Measurements from ENCODE around the gene MICALL2.

Gene MICALL2

DNA sequence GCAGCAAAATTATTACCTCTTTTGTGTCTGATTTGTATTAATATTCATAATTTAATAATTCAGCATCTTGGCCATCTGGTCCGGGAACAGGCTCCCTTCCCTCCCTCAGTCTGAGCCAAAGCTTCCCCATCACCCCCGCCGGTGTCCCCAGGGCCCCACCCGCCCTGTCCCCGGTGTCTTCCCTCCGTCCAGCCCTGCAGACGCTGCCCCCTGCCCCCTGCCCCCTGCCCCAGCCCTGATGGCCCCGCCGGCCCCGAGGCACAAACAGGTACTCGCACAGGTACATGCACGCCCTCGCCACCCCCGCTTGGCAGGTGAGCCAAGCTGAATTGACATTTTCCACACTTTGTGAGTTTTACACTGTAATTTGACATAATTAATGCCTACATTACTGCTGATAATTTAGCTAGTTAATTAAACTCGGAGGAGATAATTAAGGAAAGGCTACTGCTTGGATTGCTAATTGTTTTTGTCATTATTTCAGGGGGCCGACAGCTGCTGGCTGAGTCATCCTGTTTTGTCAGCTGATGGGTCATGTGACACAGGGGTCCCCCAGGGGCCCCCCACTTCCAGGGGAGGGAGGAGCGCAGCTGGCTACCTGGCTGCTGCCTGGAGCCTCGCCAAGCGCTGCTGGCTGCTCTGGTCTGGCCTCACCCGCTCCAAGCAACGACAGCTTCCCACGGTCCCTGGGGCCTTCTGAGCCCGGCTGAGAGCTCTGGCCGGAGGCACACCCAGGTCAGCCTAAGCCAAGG is 36.6 kb downstream of the MICALL2 start (continued):
- TF ChIP-seq, protein P1, sequence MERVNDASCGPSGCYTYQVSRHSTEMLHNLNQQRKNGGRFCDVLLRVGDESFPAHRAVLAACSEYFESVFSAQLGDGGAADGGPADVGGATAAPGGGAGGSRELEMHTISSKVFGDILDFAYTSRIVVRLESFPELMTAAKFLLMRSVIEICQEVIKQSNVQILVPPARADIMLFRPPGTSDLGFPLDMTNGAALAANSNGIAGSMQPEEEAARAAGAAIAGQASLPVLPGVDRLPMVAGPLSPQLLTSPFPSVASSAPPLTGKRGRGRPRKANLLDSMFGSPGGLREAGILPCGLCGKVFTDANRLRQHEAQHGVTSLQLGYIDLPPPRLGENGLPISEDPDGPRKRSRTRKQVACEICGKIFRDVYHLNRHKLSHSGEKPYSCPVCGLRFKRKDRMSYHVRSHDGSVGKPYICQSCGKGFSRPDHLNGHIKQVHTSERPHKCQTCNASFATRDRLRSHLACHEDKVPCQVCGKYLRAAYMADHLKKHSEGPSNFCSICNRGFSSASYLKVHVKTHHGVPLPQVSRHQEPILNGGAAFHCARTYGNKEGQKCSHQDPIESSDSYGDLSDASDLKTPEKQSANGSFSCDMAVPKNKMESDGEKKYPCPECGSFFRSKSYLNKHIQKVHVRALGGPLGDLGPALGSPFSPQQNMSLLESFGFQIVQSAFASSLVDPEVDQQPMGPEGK (tag by site-specific recombination; IDR thresholded peaks at IDR 0.05) = peak; percentile 92
- TF ChIP-seq OSR2 (tag by site-specific recombination; IDR thresholded peaks at IDR 0.05) (peak; percentile 23; the same call in 1 of the 2 replicates), ZNF174 (tag by site-specific recombination; IDR thresholded peaks at IDR 0.05) (no peak), ZNF24 (tag by site-specific recombination; IDR thresholded peaks at IDR 0.05) (no peak), ZNF529 (tag by site-specific recombination; IDR thresholded peaks at IDR 0.05; ENCODE audit: insufficient replicate concordance) (no peak), ZNF626 (tag by site-specific recombination; IDR thresholded peaks at IDR 0.05) (no peak), ZIC2 (tag by site-specific recombination; IDR thresholded peaks at IDR 0.05) (peak; percentile 28; the same call in 1 of the 2 replicates), ZNF169 (tag by site-specific recombination; IDR thresholded peaks at IDR 0.05) (no peak), PRDM1 (tag by site-specific recombination; IDR thresholded peaks at IDR 0.05) (no peak), YY2 (tag by site-specific recombination; IDR thresholded peaks at IDR 0.05) (no peak), ZNF768 (tag by site-specific recombination; IDR thresholded peaks at IDR 0.05) (no peak), ZNF621 (tag by site-specific recombination; IDR thresholded peaks at IDR 0.05) (no peak), ZNF248 (tag by site-specific recombination; IDR thresholded peaks at IDR 0.05) (no peak), ZNF335 (tag by site-specific recombination; conservative IDR thresholded peaks at IDR 0.05) (peak; percentile 59), ZNF660 (tag by site-specific recombination; IDR thresholded peaks at IDR 0.05) (no peak), ZNF341 (tag by site-specific recombination; IDR thresholded peaks at IDR 0.05; ENCODE audit: low read depth) (peak; percentile 62)
- TF ChIP-seq, protein P2, sequence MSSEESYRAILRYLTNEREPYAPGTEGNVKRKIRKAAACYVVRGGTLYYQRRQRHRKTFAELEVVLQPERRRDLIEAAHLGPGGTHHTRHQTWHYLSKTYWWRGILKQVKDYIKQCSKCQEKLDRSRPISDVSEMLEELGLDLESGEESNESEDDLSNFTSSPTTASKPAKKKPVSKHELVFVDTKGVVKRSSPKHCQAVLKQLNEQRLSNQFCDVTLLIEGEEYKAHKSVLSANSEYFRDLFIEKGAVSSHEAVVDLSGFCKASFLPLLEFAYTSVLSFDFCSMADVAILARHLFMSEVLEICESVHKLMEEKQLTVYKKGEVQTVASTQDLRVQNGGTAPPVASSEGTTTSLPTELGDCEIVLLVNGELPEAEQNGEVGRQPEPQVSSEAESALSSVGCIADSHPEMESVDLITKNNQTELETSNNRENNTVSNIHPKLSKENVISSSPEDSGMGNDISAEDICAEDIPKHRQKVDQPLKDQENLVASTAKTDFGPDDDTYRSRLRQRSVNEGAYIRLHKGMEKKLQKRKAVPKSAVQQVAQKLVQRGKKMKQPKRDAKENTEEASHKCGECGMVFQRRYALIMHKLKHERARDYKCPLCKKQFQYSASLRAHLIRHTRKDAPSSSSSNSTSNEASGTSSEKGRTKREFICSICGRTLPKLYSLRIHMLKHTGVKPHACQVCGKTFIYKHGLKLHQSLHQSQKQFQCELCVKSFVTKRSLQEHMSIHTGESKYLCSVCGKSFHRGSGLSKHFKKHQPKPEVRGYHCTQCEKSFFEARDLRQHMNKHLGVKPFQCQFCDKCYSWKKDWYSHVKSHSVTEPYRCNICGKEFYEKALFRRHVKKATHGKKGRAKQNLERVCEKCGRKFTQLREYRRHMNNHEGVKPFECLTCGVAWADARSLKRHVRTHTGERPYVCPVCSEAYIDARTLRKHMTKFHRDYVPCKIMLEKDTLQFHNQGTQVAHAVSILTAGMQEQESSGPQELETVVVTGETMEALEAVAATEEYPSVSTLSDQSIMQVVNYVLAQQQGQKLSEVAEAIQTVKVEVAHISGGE (tag by site-specific recombination; conservative IDR thresholded peaks at IDR 0.05; ENCODE audit: low read depth) = no peak
- TF ChIP-seq, protein P3, sequence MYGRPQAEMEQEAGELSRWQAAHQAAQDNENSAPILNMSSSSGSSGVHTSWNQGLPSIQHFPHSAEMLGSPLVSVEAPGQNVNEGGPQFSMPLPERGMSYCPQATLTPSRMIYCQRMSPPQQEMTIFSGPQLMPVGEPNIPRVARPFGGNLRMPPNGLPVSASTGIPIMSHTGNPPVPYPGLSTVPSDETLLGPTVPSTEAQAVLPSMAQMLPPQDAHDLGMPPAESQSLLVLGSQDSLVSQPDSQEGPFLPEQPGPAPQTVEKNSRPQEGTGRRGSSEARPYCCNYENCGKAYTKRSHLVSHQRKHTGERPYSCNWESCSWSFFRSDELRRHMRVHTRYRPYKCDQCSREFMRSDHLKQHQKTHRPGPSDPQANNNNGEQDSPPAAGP (tag by site-specific recombination; IDR thresholded peaks at IDR 0.05) = no peak

DNA sequence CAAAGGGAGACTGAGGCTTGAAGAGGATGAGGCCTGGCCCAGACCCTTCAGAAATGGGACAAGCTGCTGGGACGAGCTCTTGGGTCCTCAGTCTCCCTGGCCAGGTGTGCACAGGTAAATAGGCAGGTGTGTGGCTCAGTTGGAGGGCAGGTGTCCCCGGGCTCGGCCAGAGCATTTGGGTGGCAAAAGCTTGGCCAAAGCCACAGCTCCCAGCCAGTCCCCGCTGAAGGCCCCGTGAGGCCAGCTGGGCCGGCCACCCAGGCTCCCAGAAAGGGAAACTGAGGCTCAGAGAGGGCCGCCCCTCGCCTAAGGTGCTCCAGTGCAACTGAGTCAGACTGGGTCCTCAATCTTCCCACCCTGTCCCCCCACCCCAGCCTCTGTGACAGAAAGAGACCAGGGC is 37.3 kb downstream of the MICALL2 start:
- Histone ChIP-seq H3K4me1 (ENCODE audit: control insufficient read depth, insufficient read depth, low read length) (no peaks in the 10 kb centered on the region; the same call in 1 of the 2 replicates), H3K9me3 (ENCODE audit: control insufficient read depth, insufficient read depth, low read depth, low read length) (no peaks in the 10 kb centered on the region), H3K36me3 (ENCODE audit: control insufficient read depth in 2 of 2, insufficient read depth in 1 of 2, low read length in 2 of 2) (no peaks in the 10 kb centered on the region), H3K27ac (ENCODE audit: extremely low read depth, low read depth, low read length) (no peak overlapping the region), H3K4me3 (ENCODE audit: low read depth, low read length) (no peak overlapping the region)
- peak; percentile 40; the same call in 1 of the 2 replicates for TF ChIP-seq ZEB2 (tag by site-specific recombination; IDR thresholded peaks at IDR 0.05)
- TF ChIP-seq ZNF184 (tag by site-specific recombination; IDR thresholded peaks at IDR 0.05) = no peak
- no peak for TF ChIP-seq ZNF416 (tag by site-specific recombination; IDR thresholded peaks at IDR 0.05)
- ChIA-PET POLR2A (no interaction called here), CTCF (interaction anchor here (1.2 kb wide), 1 partner anchor 9 kb away, joined by 4 read pairs; no protein-coding TSS in a partner anchor)

Data from HEK293 (cell line).